Adrenal gland (tissue), 12 donors: ENCODE measurements around the gene EHBP1L1. TPM values are rescaled to one million over a fixed set of nuclear protein-coding genes. Genes with fewer than 3 reads are reported as not detected.

Source experiments
- DNase-seq, 7 donors: peaks; one replicate each; pipeline ENCODE4 v3.0.0-alpha.2; 2019 to 2020
- H3K27ac ChIP-seq, 5 donors: fragments of 200-600 bp; sonication (generic) in 4 of 5; 1 replicate in 3 of 5; 2 replicates in 2 of 5; pipeline versions ENCODE4 v1.5.1 to v1.8.0; 2016 to 2020; ENCODE audit warnings: mild to moderate bottlenecking in 1 of 5
- H3K27me3 ChIP-seq: fragments of 200-600 bp; 2 replicates; pipeline ENCODE4 v1.8.0; 2021
- H3K36me3 ChIP-seq, 2 donors: fragments of 200-600 bp; replicated peaks in 1 of 2; 1 replicate in 1 of 2; 2 replicates in 1 of 2; pipeline versions ENCODE4 v1.5.1 to v1.8.0; 2018 to 2022
- H3K4me1 ChIP-seq, 2 donors: fragments of 200-600 bp; replicated peaks in 1 of 2; 1 replicate in 1 of 2; 2 replicates in 1 of 2; pipeline versions ENCODE4 v1.5.1 to v1.8.0; 2018 to 2021
- H3K4me3 ChIP-seq, 4 donors: fragments of 200-600 bp; sonication (generic) in 3 of 4; one replicate each; pipeline ENCODE4 v1.5.1; 2016 to 2018
- H3K9me3 ChIP-seq, 3 donors: fragments of 200-600 bp; sonication (generic) in 1 of 3; replicated peaks in 1 of 3; 1 replicate in 2 of 3; 2 replicates in 1 of 3; pipeline versions ENCODE4 v1.5.1 to v1.8.0; 2016 to 2021
- CTCF ChIP-seq, 6 experiments: fragments of 450-650 bp in 4 of 6; fragments of 200-600 bp in 2 of 6; sonication (generic) in 1 of 6; IDR thresholded peaks; 1 replicate in 5 of 6; 2 replicates in 1 of 6; pipeline versions ENCODE4 v1.5.1 to v1.8.0; 2016 to 2021; ENCODE audit warnings: antibody characterized with exemption in 6 of 6, mild to moderate bottlenecking in 2 of 6, moderate library complexity in 1 of 6
- POLR2A ChIP-seq, 2 donors: fragments of 450-650 bp; IDR thresholded peaks; one replicate each; pipeline ENCODE4 v1.6.1; 2017; ENCODE audit warnings: antibody characterized with exemption in 2 of 2, mild to moderate bottlenecking in 2 of 2, moderate library complexity in 1 of 2
- WGBS, 4 donors: extraction: QIAGEN DNeasy Blood & Tissue Kit in 2 of 4; methylation state at CpG; one replicate each; pipeline versions ENCODE4 v1.1.5 to v1.1.7; 2013 to 2017; 5-methylcytosine and 5-hydroxymethylcytosine counted together
- intact Hi-C, 2 donors: fragments of 100-400 bp; cut with DNase I; formaldehyde crosslinking; loops; one replicate each; pipeline versions ENCODE4 v1.14.1 to v1.15.0; 2022 to 2023
- polyA plus RNA-seq, 3 donors: library from polyadenylated mRNA; stranded (reverse); fragments of 200-250 nt in 2 of 3; fragments of 350-450 nt in 1 of 3; fragmentation: Illumina TruSeq in 1 of 3; extraction: RNeasy Lipid Tissue Mini Kit (QIAGEN cat#74804) in 1 of 3; gene quantifications; one replicate each; pipeline ENCODE4 v1.2.3, GENCODE V29; 2013 to 2014
- total RNA-seq, 9 donors: library from RNA; depleted of rRNA in 4 of 9; stranded (reverse); fragments of >200 nt in 4 of 9; fragments of 120-200 nt in 1 of 9; fragmentation: NEBNext Ultra II Directional in 1 of 9; extraction: Animal tissue kit (Norgen Biotek cat#: 25700) in 1 of 9; gene quantifications; one replicate each; pipeline versions ENCODE4 v1.1.0 to v1.2.4, GENCODE V29; 2013 to 2023
- donor health status: healthy with polysubstance abuse.
- donor health status: Bipolar disorder and iron deficiency.
- donor health status: DM: yes; HTN: yes; CAD: no.
- donor health status: DM: no; HTN: no; CAD: no.
- donor health status: DM: no; HTN: no; CAD: no.
- donor health status: DM: yes; HTN: yes; CAD: no.

EHBP1L1 gene
- total and polyA plus RNA-seq, 12 donors, result 8.7 to 68.0 (median 34.5) TPM

GRCh38 chr11:65593518-65594414 is 17.9 kb downstream of the EHBP1L1 start:
- H3K27ac ChIP-seq, result peak overlapping the region in 1 of 5 donors; percentile 8
- no peak for TF ChIP-seq POLR2A (IDR thresholded peaks at IDR 0.05)
- peak; percentile 15 to 65 (median 50) for TF ChIP-seq CTCF (IDR thresholded peaks at IDR 0.05)
- peaks cover 0 to 25% of the 10 kb centered on the region in 2 donors for H3K36me3 ChIP-seq
- no peaks in the 10 kb centered on the region for H3K27me3 ChIP-seq
- H3K4me3 ChIP-seq, result no peak overlapping the region
- no peaks in the 10 kb centered on the region for H3K9me3 ChIP-seq
- WGBS, 4 donors, result 75 to 87% (median 82%) methylated on average over 10 to 26 of the region's 26 CpGs
- H3K4me1 ChIP-seq, result no peaks in the 10 kb centered on the region
- DNase-seq, result peak in 3 of 7 donors; percentile 41 to 77 (median 44)
- intact Hi-C loops, result no loop called here

- intact Hi-C loops, result no loop called here
- WGBS, 4 donors, result 77 to 82% methylated on average over 3 of the region's 3 CpGs; no CpG with 5 or more reads in 2 of the 4 donors
- H3K27ac ChIP-seq, result no peak overlapping the region
- H3K4me3 ChIP-seq, result no peak overlapping the region
- H3K27me3 ChIP-seq, result no peaks in the 10 kb centered on the region
- no peaks in the 10 kb centered on the region for H3K4me1 ChIP-seq
- peak in 1 of 7 donors; percentile 19 for DNase-seq
- peaks cover 0 to 27% of the 10 kb centered on the region in 2 donors for H3K36me3 ChIP-seq
- TF ChIP-seq CTCF (IDR thresholded peaks at IDR 0.05) (no peak), POLR2A (IDR thresholded peaks at IDR 0.05) (no peak)
- H3K9me3 ChIP-seq, result no peaks in the 10 kb centered on the region
Measured at GRCh38 chr11:65595131-65595530, 19.3 kb downstream of the EHBP1L1 start.

- Histone ChIP-seq H3K27me3 (no peaks in the 10 kb centered on the region), H3K36me3 (peaks cover 0 to 22% of the 10 kb centered on the region in 2 donors), H3K4me1 (no peaks in the 10 kb centered on the region), H3K27ac (no peak within 1 kb of the TSS), H3K9me3 (no peaks in the 10 kb centered on the region), H3K4me3 (no peak within 1 kb of the TSS)
- intact Hi-C loops, result no loop called here
- no peak for DNase-seq
- no peak for TF ChIP-seq CTCF (IDR thresholded peaks at IDR 0.05)
- TF ChIP-seq POLR2A (IDR thresholded peaks at IDR 0.05), result no peak
- 71 to 77% (median 74%) methylated on average over 7 to 12 of the region's 12 CpGs for WGBS, 4 donors
Measured at GRCh38 chr11:65595543-65596281, 19.9 kb downstream of the EHBP1L1 start, which contains the start of gene KCNK7. TSS of gene KCNK7 (minus strand) at chr11:65595800. CDS start at chr11:65595772, 28 bp downstream.

- H3K4me3 ChIP-seq, result no peak overlapping the region
Measured at GRCh38 chr11:65596520-65596919, 20.7 kb downstream of the EHBP1L1 start.

More at GRCh38 chr11:65596520-65596919, 20.7 kb downstream of the EHBP1L1 start:
- no peak overlapping the region for H3K27ac ChIP-seq
- no peaks in the 10 kb centered on the region for H3K9me3 ChIP-seq
- TF ChIP-seq POLR2A (IDR thresholded peaks at IDR 0.05) (no peak), CTCF (IDR thresholded peaks at IDR 0.05) (no peak)
- no peaks in the 10 kb centered on the region for H3K4me1 ChIP-seq
- H3K36me3 ChIP-seq, result peaks cover 0 to 22% of the 10 kb centered on the region in 2 donors
- WGBS, 4 donors, result 60 to 86% (median 76%) methylated on average over 2 to 6 of the region's 6 CpGs
- intact Hi-C loops, result no loop called here
- no peaks in the 10 kb centered on the region for H3K27me3 ChIP-seq
- DNase-seq, result no peak
